Type B pancreatic cell (in vitro differentiated cells): ENCODE results near the gene IFI6. TPM values are rescaled to one million over a fixed set of nuclear protein-coding genes. Genes with fewer than 3 reads are reported as not detected.
A peak's percentile ranks its signal among the peaks of the same experiment; 100 is the strongest.
"Not testable (repeated sequence)": the region's sequence is repeated elsewhere in the genome, so short reads cannot be mapped to it uniquely, and the experiment has no call there.

Source experiments
- DNase-seq: peaks from one replicate; pipeline ENCODE4 v3.0.0; 2021; ENCODE audit warnings: mixed read lengths; ENCODE audit not compliant: unreplicated experiment; ENCODE audit errors: extremely low spot score
- H3K27ac Mint-ChIP-seq: 2 replicates; pipeline ENCODE4 v1.8.0; 2021; ENCODE audit warnings: mild to moderate bottlenecking, mixed read lengths
- H3K27me3 Mint-ChIP-seq: 2 replicates; pipeline ENCODE4 v1.8.0; 2021; ENCODE audit warnings: mixed read lengths
- H3K36me3 Mint-ChIP-seq: 2 replicates; pipeline ENCODE4 v1.8.0; 2021; ENCODE audit warnings: mixed read lengths
- H3K4me1 Mint-ChIP-seq: one replicate; pipeline ENCODE4 v1.8.0; 2021; ENCODE audit warnings: mixed read lengths; ENCODE audit not compliant: unreplicated experiment
- H3K4me3 Mint-ChIP-seq: 2 replicates; pipeline ENCODE4 v1.8.0; 2021; ENCODE audit warnings: mild to moderate bottlenecking, mixed read lengths
- H3K9me3 Mint-ChIP-seq: 2 replicates; pipeline ENCODE4 v1.8.0; 2021; ENCODE audit warnings: mixed read lengths
- CTCF ChIP-seq: fragments of 200-600 bp; sonication (generic); conservative IDR thresholded peaks from 2 replicates; pipeline ENCODE4 v1.5.0; 2021; ENCODE audit warnings: antibody characterized with exemption, mild to moderate bottlenecking
- total RNA-seq: library from RNA; stranded (reverse); gene quantifications from 2 replicates; pipeline ENCODE4 v1.2.1, GENCODE V29; 2021; ENCODE audit warnings: low replicate concordance

IFI6 gene
- total RNA-seq, 1 donor from 2014 or later = 62.2 TPM

- Mint-ChIP-seq H3K4me1 (peaks cover 7% of the 10 kb centered on the region), H3K36me3 (no peaks in the 10 kb centered on the region), H3K9me3 (no peaks in the 10 kb centered on the region), H3K27ac (no peak overlapping the region), H3K27me3 (no peaks in the 10 kb centered on the region), H3K4me3 (no peak overlapping the region)
- no peak for TF ChIP-seq CTCF
- no peak for DNase-seq
These were observed 26.9 kb downstream of the IFI6 start for GRCh38 chr1:27645071-27645415.

DNA sequence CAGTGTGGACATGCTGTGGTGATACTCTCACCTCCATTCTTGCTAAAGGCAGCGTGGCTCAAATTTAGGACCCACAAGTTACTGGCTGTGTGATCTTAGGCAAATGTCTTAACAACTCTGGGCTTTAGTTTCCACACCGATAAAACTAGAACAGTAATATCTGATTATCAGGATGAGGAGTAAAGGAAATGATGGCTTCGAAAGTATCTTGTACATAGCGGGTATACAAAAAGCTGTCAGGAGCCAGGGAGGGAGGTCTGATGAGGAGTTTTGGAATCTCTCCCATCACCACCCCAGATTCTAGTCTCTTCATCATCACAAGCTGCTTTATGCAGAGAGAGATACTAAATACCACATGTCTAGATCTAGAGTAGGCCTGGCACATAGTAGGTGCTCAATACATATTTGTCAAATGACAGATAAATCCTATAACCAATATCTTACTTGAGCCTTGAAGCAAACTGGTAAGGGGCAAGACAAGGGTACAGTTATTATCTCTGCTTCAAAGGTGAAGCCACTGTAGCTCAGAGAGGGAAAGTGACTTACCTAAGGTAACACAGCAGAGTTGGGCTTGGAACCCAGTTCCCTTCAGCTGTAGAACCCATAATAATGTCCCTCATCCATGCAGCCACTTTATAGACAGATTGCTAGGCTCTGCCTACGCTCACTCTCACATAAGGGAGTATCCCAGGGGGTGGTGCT lies 27.5 kb downstream of the IFI6 start:
- no peak for TF ChIP-seq CTCF
- H3K4me3 Mint-ChIP-seq = no peak overlapping the region
- peaks cover 3% of the 10 kb centered on the region for H3K4me1 Mint-ChIP-seq
- no peak for DNase-seq
- H3K27ac Mint-ChIP-seq = no peak overlapping the region
- H3K27me3 Mint-ChIP-seq = no peaks in the 10 kb centered on the region
- no peaks in the 10 kb centered on the region for H3K9me3 Mint-ChIP-seq
- H3K36me3 Mint-ChIP-seq = no peaks in the 10 kb centered on the region

- TF ChIP-seq CTCF = peak; percentile 82
- no peak overlapping the region for H3K27ac Mint-ChIP-seq
- no peaks in the 10 kb centered on the region for H3K27me3 Mint-ChIP-seq
- H3K4me3 Mint-ChIP-seq = no peak overlapping the region
- DNase-seq = no peak
- no peaks in the 10 kb centered on the region for H3K9me3 Mint-ChIP-seq
- no peaks in the 10 kb centered on the region for H3K36me3 Mint-ChIP-seq
- peaks cover 3% of the 10 kb centered on the region for H3K4me1 Mint-ChIP-seq
These were observed 28.2 kb downstream of the IFI6 start for GRCh38 chr1:27643600-27644368.

DNA sequence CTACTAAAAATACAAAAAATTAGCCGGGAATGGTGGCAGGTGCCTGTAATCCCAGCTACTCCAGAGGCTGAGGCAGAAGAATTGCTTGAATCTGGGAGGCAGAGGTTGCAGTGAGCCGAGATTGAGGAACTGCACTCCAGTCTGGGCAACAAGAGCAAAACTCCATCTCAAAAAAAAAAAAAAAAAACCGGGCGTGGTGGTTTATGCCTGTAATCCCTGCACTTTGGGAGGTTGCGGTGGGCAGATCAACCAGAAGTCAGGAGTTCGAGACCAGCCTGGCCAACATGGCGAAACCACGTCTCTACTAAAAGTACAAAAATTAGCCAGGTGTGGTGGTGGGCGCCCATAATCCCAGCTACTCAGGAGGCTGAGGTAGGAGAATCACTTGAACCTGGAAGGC lies 31.5 kb downstream of the IFI6 start:
- H3K9me3 Mint-ChIP-seq, DNase-seq, H3K36me3 Mint-ChIP-seq, H3K27ac Mint-ChIP-seq, H3K27me3 Mint-ChIP-seq, H3K4me3 Mint-ChIP-seq, H3K4me1 Mint-ChIP-seq: not testable (repeated sequence)

- H3K9me3 Mint-ChIP-seq = no peaks in the 10 kb centered on the region
- H3K4me1 Mint-ChIP-seq = peaks cover 9% of the 10 kb centered on the region
- DNase-seq = no peak
- TF ChIP-seq CTCF = no peak
- peaks cover 14% of the 10 kb centered on the region for H3K27me3 Mint-ChIP-seq
- H3K27ac Mint-ChIP-seq = no peak overlapping the region
- no peaks in the 10 kb centered on the region for H3K36me3 Mint-ChIP-seq
- no peak overlapping the region for H3K4me3 Mint-ChIP-seq
These were observed 33.2 kb downstream of the IFI6 start for GRCh38 chr1:27638805-27639204.

- Mint-ChIP-seq H3K4me1 (peaks cover 5% of the 10 kb centered on the region), H3K9me3 (no peaks in the 10 kb centered on the region), H3K27me3 (peaks cover 19% of the 10 kb centered on the region), H3K4me3 (no peak overlapping the region), H3K36me3 (no peaks in the 10 kb centered on the region), H3K27ac (no peak overlapping the region)
- DNase-seq = no peak
- no peak for TF ChIP-seq CTCF
These were observed 33.8 kb downstream of the IFI6 start for GRCh38 chr1:27638047-27638734.
